UCSD-AML1 (cell line): Measurements from ENCODE around the gene PTGDS.

ENCODE experiments used
- DNase-seq: peaks from one replicate; lab custom pipeline; 2025; ENCODE audit not compliant: unreplicated experiment; lab: John Stamatoyannopoulos, UW

Gene PTGDS

DNA sequence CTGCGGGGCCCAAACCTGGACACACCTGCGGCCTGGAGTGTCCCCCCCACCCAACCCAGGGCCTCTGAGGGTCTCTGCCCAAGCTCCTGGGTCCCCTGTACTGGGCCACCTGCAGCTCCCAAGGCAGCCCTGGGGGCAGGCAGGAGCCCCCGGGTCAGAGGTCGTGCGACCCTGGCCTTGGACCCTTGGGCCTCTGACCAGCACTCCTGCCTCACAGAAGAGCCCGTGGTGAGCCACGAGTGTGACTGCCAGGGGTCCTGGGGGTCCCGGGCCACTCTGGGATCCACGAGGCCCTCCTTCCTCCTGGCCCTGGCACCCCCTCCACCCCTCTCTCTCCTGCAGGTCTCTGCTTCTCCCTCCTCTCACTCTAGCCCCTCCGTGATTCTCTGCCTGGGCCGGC is 5.0 kb upstream of the PTGDS start:
- DNase-seq, result no peak

GRCh38 chr9:136972743-136973142 is 4.6 kb upstream of the PTGDS start:
- DNase-seq, result no peak

- no peak for DNase-seq
Observed at GRCh38 chr9:136973618-136974617, 3.4 kb upstream of the PTGDS start.

DNA sequence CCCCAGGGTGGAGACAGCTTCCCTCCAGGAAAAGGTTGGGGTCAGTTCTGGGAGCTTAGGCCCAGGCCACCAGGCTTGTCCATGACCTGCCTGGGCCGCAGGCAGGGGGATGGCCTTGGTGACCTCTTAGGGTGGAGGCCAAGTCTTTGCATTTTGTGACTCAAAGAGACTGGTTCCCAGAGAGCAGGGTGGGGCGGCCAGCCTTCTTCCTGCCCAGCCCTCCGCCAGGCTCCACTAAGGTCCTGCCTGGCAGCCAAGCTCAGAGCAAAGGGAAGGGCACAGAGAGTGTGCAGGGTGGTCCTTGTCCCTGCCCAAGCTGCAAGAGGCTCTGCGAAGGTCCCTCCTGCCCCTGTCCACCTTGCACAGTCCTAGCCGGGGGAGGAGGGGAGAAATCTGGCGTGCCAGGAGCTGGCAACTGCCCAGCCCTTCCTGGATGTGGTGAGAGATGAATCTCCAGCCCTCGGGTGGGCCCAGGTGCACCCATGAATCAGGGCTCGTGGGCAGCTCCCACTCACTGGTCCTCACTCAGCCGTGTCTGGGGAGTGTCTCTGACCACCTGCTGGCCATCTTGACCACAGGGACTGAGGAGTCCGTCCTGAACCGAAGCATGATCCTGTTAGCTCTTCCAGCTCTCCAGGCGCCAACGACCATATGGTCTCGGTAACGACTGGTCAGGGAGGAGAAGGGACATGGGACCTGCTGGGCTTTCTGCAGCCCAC is 2.3 kb upstream of the PTGDS start:
- DNase-seq, result no peak

DNA sequence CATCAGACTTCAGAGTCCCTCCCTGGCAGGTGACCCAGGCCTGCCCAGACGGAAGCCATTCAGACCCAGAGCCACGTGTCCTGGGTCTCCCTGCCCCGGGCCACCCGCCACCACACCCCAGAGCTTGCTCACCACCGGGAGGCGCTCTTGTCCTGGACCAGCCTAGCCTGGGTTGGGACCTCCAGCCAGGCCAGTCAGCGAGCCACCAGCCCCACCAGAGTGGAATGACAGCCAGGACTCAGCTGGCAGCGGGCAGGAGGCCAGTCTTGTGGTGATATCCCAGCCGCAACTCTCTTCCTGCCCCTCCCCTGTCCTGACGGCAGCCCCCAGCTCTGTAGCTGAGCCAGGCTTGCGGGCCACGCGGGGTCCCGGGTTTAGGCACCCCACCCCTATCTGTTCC is 1.7 kb upstream of the PTGDS start:
- DNase-seq, result peak; percentile 64

GRCh38 chr9:136977649-136978072 is 357 bp downstream of the PTGDS start:
- no peak for DNase-seq

GRCh38 chr9:136978073-136978864 is 965 bp downstream of the PTGDS start:
- no peak for DNase-seq

GRCh38 chr9:136978865-136979544 is 1.7 kb downstream of the PTGDS start:
- DNase-seq, result no peak

- no peak for DNase-seq
Observed at GRCh38 chr9:136979769-136980587, 2.7 kb downstream of the PTGDS start.

DNA sequence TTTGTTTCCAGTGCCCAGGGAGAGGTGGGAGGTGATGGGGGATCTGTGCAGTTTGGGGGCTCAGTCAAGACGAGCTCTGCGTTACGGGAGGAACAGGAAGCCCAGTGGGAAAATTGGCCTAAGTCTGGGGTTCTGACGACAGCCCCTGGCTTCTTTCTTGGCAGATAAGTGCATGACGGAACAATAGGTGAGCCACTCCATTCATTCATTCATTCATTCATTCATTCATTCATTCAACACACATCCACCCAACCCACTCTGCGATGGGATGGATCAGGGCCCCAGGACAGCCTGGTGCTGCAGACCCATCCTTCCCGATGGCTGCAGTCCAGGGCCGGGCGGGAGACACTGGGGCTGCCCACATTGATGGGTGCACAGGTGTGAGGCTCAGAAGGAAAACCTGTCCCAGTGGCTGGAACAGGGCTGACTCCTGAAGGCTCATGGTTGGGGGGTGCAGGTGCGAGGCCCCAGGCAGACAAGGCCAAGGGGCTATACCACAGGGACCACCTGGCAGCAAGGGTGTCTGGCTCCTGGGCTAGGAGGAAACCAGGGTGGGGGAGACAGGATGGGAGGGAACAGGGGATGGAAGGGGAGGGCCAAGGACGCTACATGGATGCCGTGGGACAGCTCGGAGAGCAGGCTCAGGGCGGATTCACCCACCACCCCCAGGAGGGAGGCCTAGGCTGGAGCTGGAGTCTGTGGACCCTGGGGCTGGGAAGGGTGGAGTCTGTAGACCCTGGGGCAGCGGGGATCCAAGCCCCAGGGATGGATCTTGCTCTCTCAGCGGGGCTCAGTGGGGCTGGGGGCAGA is 3.6 kb downstream of the PTGDS start:
- no peak for DNase-seq

- no peak for DNase-seq
Observed at GRCh38 chr9:136981588-136982231, 4.4 kb downstream of the PTGDS start.

DNA sequence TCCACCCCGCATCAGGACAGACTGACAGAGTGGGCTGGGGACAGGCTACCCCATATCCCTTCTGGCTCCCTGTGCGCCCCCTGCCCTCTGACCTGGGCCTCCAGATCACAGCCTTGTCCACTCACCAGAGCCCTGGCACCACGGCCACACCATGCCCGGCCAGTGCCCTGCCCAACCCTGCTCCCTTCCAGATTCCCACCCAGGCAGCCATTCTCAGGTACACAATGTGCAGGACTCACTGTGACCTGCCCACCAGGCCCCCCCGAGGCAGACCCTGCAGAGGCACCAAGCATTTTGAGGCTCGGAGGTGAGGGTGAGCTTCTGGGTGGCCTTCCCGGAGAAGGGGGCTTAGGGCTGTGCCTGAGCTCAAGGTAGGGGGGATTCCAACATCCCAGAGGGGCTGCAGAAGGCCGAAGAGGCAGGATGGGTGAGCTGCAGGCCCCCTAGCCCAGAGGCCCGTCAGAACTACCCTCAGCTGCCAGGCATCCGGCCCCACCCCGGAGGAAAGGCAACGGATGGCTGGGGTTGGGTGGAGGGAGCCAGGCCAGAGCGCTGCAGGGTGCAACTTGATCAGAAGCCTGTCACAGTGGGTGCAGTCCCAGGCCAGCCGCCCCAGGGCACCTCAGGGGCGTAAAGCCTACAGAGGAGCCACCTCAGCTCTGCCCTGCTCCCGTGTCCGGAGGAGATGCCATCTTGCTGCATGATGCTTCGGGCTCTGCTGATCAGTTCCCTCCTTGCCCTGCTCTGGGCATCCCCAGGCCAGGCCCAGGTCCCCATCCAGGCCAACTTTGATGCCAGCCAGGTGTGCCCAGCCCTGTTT is 5.1 kb downstream of the PTGDS start, which contains the start of gene LCNL1:
Gene LCNL1, plus strand, starts transcription at position 762 of the 820 bp plus-strand sequence. CDS start 594 bp downstream, outside the sequence.
- no peak for DNase-seq

GRCh38 chr9:136983167-136983566 is 5.9 kb downstream of the PTGDS start:
- no peak for DNase-seq

DNA sequence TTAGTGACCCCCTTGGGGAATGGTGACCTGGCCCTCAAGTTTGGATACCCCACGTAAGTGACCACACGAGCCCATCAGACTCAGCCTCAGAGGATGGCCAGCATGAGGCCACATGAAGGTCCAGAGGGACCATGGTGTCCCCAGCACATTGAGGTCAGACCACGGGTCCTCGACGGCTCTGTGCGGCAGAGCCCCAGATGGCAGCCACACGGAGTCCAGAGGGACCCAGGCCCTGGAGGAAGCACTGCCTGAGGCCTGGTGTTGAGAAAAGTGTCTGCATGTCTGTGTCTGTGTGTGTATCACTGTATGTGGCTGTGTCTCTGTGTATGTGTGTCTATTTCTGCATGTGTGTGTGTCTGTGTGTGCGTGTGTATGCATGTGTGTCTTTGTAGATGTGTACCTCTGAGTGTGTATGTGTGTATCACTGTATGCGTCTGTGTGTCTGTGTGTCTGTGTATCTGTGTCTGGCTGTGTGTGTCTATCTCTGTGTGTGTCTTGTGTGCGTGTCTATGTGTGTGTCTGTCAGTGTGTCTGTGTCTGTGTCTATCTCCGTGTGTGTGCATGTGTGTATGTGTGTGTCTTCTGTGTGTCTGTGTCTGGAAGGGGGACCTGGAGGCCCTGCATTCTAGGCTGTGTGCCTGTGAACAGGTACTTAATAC is 6.5 kb downstream of the PTGDS start:
- DNase-seq, result no peak

DNA sequence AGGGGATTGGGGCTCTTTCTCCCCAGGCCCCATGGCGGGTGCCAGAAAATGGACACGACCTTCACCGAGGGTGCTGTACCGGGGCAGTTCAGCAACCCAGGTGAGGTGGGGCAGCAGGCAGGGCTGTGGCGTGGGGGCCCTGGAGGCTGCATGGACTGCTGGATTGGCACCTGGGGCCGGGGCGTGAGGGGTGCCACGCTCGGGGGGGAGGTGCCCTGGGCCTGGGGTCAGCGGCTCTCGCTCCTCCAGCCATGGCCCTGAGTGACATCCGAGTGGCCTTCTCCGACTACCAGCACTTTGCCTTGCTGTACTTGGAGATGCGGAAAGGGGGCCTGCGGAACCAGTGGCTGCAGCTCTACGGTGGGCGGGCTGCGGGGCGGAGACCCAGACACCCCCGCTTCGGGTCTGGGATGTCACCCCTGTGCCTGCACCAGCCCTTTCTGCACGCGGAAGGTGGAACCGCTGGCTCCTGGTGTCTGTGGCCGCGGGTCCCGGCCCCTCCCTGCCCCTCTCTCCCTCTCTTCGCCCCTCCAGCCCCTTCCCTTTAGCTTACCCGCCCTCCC is 7.2 kb downstream of the PTGDS start:
- no peak for DNase-seq

DNA sequence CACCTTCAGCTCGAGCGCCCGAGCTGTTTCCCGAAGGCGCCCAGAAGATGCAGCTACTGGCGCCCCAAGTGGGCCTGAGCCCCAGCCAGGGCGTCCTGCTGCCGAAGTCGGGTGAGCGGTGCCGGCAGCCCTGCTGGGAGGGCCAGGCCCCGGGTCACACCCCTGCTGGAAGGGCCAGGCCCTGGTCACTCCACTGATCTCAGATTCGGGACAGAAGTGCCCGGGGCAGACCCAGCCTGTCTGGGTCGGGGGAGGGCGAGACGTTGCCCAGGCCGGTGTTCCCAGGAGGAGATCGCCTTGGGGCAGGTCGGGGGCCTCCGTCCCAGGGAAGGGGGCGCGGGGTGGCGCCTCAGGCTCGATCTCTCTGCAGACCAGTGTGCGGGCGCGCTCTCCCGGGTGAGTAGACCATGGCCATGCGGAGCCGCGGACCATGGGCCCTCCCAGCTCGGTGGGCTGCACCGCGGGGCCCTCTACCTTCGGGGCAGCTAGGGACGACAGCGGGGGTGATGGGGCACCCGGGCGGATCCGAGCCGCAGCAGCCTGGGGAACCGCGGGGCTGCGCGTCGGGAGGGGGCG is 7.8 kb downstream of the PTGDS start:
- DNase-seq, result no peak
